ENCODE data around the gene LRRFIP1.

GRCh38 chr2:237672731-237673129 lies 45.3 kb downstream of the LRRFIP1 start:
- TF ChIP-seq CTCF (IDR thresholded peaks at IDR 0.05; ENCODE audit: borderline replicate concordance, extremely low read depth, low read length, poor library complexity, severe bottlenecking) (no peak), EZH2 (IDR thresholded peaks at IDR 0.05; ENCODE audit: borderline replicate concordance, low read depth, low read length, severe bottlenecking) (no peak)
